Measurements from ENCODE around the gene PABPN1L. TPM values are rescaled to one million over a fixed set of nuclear protein-coding genes. Genes with fewer than 3 reads are reported as not detected.

The PABPN1L gene
- total and polyA plus RNA-seq, 10 donors = 0.26 to 1.3 (median 0.70) TPM; not detected in 4

- Histone ChIP-seq H3K27me3 (replicated peaks in 1 of 7) (no peaks in the 10 kb centered on the region), H3K9me3 (no peaks in the 10 kb centered on the region), H3K36me3 (peaks cover 0 to 91% (median 30%) of the 10 kb centered on the region in 6 donors), H3K27ac (peak overlapping the region in 1 of 8 donors; percentile 70), H3K4me3 (no peak overlapping the region), H3K4me1 (peaks cover 0 to 36% (median 11%) of the 10 kb centered on the region in 6 donors)
- DNase-seq = no peak
- WGBS, 5 donors = 86 to 93% (median 91%) methylated on average over 28 to 40 of the region's 40 CpGs
- intact Hi-C loops (cut with DNase I; ENCODE audit: low total_unique reads) = no loop called here
- TF ChIP-seq, protein P1, sequence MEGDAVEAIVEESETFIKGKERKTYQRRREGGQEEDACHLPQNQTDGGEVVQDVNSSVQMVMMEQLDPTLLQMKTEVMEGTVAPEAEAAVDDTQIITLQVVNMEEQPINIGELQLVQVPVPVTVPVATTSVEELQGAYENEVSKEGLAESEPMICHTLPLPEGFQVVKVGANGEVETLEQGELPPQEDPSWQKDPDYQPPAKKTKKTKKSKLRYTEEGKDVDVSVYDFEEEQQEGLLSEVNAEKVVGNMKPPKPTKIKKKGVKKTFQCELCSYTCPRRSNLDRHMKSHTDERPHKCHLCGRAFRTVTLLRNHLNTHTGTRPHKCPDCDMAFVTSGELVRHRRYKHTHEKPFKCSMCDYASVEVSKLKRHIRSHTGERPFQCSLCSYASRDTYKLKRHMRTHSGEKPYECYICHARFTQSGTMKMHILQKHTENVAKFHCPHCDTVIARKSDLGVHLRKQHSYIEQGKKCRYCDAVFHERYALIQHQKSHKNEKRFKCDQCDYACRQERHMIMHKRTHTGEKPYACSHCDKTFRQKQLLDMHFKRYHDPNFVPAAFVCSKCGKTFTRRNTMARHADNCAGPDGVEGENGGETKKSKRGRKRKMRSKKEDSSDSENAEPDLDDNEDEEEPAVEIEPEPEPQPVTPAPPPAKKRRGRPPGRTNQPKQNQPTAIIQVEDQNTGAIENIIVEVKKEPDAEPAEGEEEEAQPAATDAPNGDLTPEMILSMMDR (IDR thresholded peaks at IDR 0.05 in 8 of 11, conservative IDR thresholded peaks at IDR 0.05 in 3 of 11) = no peak
- TF ChIP-seq POLR2A (IDR thresholded peaks at IDR 0.05) = no peak
- no peak for TF ChIP-seq POLR2AphosphoS5 (IDR thresholded peaks at IDR 0.05)
Observed at GRCh38 chr16:88841521-88842307, 24.7 kb downstream of the PABPN1L start.

DNA sequence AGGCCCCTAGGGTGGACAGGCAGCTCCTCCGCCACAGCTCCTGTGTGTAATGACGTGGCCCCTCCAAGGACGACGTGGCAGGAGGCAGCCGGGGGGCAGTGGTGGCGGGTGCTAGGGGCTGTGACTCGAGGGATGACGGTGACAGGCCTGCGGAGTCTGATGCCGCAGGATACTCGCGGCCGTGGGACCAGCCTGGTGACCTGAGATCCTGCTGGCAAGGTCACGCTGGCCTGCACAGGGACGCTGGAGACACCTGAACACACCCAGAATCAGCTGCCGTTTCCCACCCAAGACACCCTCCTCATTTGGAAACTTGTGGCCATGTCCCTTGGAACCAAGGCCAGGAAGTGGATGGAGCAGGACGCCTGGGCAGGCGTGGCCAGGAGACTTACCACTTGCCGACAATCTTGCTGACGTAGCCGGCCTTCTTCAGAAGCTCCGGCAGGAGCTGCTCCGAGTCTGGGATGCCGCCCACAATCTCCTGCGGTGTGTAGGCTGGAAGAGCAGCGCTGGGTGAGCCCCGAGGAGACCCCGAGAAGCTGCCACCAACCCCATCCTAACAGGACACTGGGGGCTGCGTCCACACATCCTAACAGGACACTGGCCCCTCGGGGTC, 25.8 kb downstream of the PABPN1L start:
- Histone ChIP-seq H3K4me1 (peaks cover 0 to 36% (median 11%) of the 10 kb centered on the region in 6 donors), H3K9me3 (no peaks in the 10 kb centered on the region), H3K27me3 (replicated peaks in 1 of 7) (no peaks in the 10 kb centered on the region), H3K36me3 (peaks cover 0 to 87% (median 30%) of the 10 kb centered on the region in 6 donors), H3K4me3 (peak overlapping the region in 1 of 8 donors; percentile 25), H3K27ac (peak overlapping the region in 7 of 8 donors; percentile 10 to 77 (median 41))
- TF ChIP-seq POLR2AphosphoS5 (IDR thresholded peaks at IDR 0.05) (no peak), POLR2A (IDR thresholded peaks at IDR 0.05) (no peak)
- TF ChIP-seq, protein P1 (IDR thresholded peaks at IDR 0.05 in 8 of 11, conservative IDR thresholded peaks at IDR 0.05 in 3 of 11) = no peak
- DNase-seq = no peak
- intact Hi-C loops (cut with DNase I; ENCODE audit: low total_unique reads) = no loop called here
- 71 to 87% (median 83%) methylated on average over 28 to 30 of the region's 30 CpGs for WGBS, 5 donors

GRCh38 chr16:88839745-88840599, 26.5 kb downstream of the PABPN1L start:
- Histone ChIP-seq H3K9me3 (no peaks in the 10 kb centered on the region), H3K4me1 (peaks cover 0 to 36% (median 11%) of the 10 kb centered on the region in 6 donors), H3K36me3 (peaks cover 0 to 91% (median 36%) of the 10 kb centered on the region in 6 donors), H3K27me3 (replicated peaks in 1 of 7) (no peaks in the 10 kb centered on the region), H3K4me3 (peak overlapping the region in 1 of 8 donors; percentile 25), H3K27ac (peak overlapping the region in 7 of 8 donors; percentile 10 to 77 (median 54))
- 60 to 91% (median 78%) methylated on average over 17 to 24 of the region's 24 CpGs for WGBS, 5 donors
- no peak for DNase-seq
- no peak for TF ChIP-seq POLR2A (IDR thresholded peaks at IDR 0.05)
- no peak for TF ChIP-seq POLR2AphosphoS5 (IDR thresholded peaks at IDR 0.05)
- TF ChIP-seq, protein P1 (IDR thresholded peaks at IDR 0.05 in 8 of 11, conservative IDR thresholded peaks at IDR 0.05 in 3 of 11) = no peak
- intact Hi-C loops (cut with DNase I; ENCODE audit: low total_unique reads) = no loop called here
